Loucy (cell line): Measurements from ENCODE around the gene PPP3CA.

Source experiments
- CTCF ChIP-seq: fragments of 200-600 bp; sonication (generic); conservative IDR thresholded peaks from 2 replicates; pipeline ENCODE4 v1.5.1; 2014; ENCODE audit warnings: mild to moderate bottlenecking, antibody characterized with exemption, low read length
- EZH2phosphoT487 ChIP-seq: fragments of 200-600 bp; IDR thresholded peaks from 2 replicates; pipeline ENCODE4 v1.6.1; 2018; ENCODE audit warnings: antibody characterized with exemption, mild to moderate bottlenecking, moderate library complexity, borderline replicate concordance

DNA sequence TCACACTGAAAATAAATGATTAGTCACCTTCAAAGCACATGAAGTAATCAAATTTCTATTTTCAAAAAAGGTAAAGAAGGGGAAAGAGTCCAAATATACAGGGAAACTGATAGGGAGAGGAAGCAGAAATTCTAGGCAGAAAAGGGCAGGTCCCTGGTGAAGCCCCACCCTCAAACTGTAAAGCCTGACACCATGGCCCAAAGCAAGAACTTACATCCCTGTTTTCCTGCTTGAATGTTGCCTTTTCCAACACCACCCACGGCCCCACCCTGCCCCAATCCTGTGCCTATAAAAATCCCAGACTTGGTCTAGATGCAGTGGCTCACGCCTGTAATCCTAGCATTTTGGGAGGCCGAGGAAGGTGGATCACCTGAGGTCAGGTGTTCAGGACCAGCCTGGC, 361.8 kb downstream of the PPP3CA start:
- TF ChIP-seq CTCF (no peak), EZH2phosphoT487 (no peak)
